Aortic smooth muscle cell (primary cell): ENCODE results near the gene HVCN1. TPM values are rescaled to one million over a fixed set of nuclear protein-coding genes. Genes with fewer than 3 reads are reported as not detected.

Experiments used
- total RNA-seq: library from RNA; depleted of rRNA; stranded (reverse); fragments of >200 nt; gene quantifications from 2 replicates; pipeline ENCODE4 v1.2.3, GENCODE V29; 2014

HVCN1 gene
- total RNA-seq: 1.7 and 2.3 TPM in 2 replicates

GRCh38 chr12:110688446-110689280 is at the start of gene HVCN1:
TSS of gene HVCN1 (minus strand) at chr12:110689115. CDS start at chr12:110683245, 5,870 bp downstream.

GRCh38 chr12:110613771-110614684 is 74.9 kb downstream of the HVCN1 start, which contains the start of gene TCTN1:
TSS of gene TCTN1 (plus strand) at chr12:110614129. CDS start at chr12:110614183, 54 bp downstream.

Other genes with a start within 250 kb of the HVCN1 start
- gene ARPC3, start 238.8 kb downstream of the HVCN1 start, total RNA-seq: 204 and 243 TPM in 2 replicates
- 13.8 and 17.6 TPM in 2 replicates for gene GPN3, start 220.9 kb downstream of the HVCN1 start, total RNA-seq
- 10.9 and 15.7 TPM in 2 replicates for gene FAM216A, start 220.3 kb downstream of the HVCN1 start, total RNA-seq
- gene VPS29, start 187.0 kb downstream of the HVCN1 start, total RNA-seq: 69.1 and 70.0 TPM in 2 replicates
- 0.56 and 1.2 TPM in 2 replicates for gene RAD9B, start 186.8 kb downstream of the HVCN1 start, total RNA-seq
- gene PPTC7, start 105.8 kb downstream of the HVCN1 start, total RNA-seq: 5.6 and 7.0 TPM in 2 replicates
- 26.4 and 29.3 TPM in 2 replicates for gene TCTN1, start 75.0 kb downstream of the HVCN1 start, total RNA-seq
- 73.2 and 74.9 TPM in 2 replicates for gene PPP1CC, start 53.8 kb upstream of the HVCN1 start, total RNA-seq
- not detected in 2 replicates for gene CCDC63, start 157.9 kb upstream of the HVCN1 start, total RNA-seq
- not detected in 2 replicates for gene MYL2, start 231.5 kb upstream of the HVCN1 start, total RNA-seq